WTC11 (cell line): Measurements from ENCODE around the gene STBD1. TPM values are rescaled to one million over a fixed set of nuclear protein-coding genes. Genes with fewer than 3 reads are reported as not detected.
A peak's percentile ranks its signal among the peaks of the same experiment; 100 is the strongest.

ENCODE experiments used
- ATAC-seq: fragments of 200-7000 bp; cut with Tn5 transposase; 2 replicates; pipeline ENCODE4 v1.10.0; 2021; ENCODE audit warnings: mild to moderate bottlenecking, moderate library complexity
- CTCF ChIA-PET: fragments of 300-600 bp; sonication (Branson Sonifier 250); formaldehyde crosslinking; loops from one replicate; lab custom pipeline; 2021; ENCODE audit warnings: antibody characterized with exemption; lab: Charles Lee
- POLR2A ChIA-PET: fragments of 350-600 bp; sonication (Branson Sonifier 250); formaldehyde crosslinking; loops from one replicate; lab custom pipeline; 2021; ENCODE audit warnings: antibody characterized with exemption; lab: Charles Lee
- DNase-seq: peaks from one replicate; pipeline ENCODE4 v3.0.0; 2021; ENCODE audit warnings: low spot score
- H3K27ac Mint-ChIP-seq: 2 replicates; pipeline ENCODE4 v1.8.0; 2021; ENCODE audit warnings: mixed read lengths
- H3K27me3 Mint-ChIP-seq: 2 replicates; pipeline ENCODE4 v1.8.0; 2021; ENCODE audit warnings: low read depth, mild to moderate bottlenecking, moderate library complexity, mixed read lengths
- H3K36me3 Mint-ChIP-seq: 2 replicates; pipeline ENCODE4 v1.8.0; 2021; ENCODE audit warnings: mixed read lengths
- H3K4me1 Mint-ChIP-seq: 2 replicates; pipeline ENCODE4 v1.8.0; 2022; ENCODE audit warnings: mixed read lengths
- H3K4me3 Mint-ChIP-seq: 2 replicates; pipeline ENCODE4 v1.8.0; 2021; ENCODE audit warnings: mild to moderate bottlenecking, moderate library complexity, mixed read lengths
- H3K9me3 Mint-ChIP-seq: 2 replicates; pipeline ENCODE4 v1.8.0; 2021; ENCODE audit warnings: mixed read lengths
- ATF1 ChIP-seq: sonication (generic); formaldehyde crosslinking; IDR thresholded peaks from 2 replicates; pipeline ENCODE4 v1.8.1; 2023; ENCODE audit warnings: mild to moderate bottlenecking, moderate library complexity, missing genetic modification reagents
- ATF3 ChIP-seq: sonication (generic); formaldehyde crosslinking; conservative IDR thresholded peaks from 2 replicates; pipeline ENCODE4 v1.8.1; 2022; ENCODE audit warnings: mild to moderate bottlenecking, missing genetic modification reagents
- CBFB ChIP-seq: sonication (generic); formaldehyde crosslinking; IDR thresholded peaks from 2 replicates; pipeline ENCODE4 v1.8.1; 2022; ENCODE audit warnings: mild to moderate bottlenecking, low read depth, missing genetic modification reagents
- CREB1 ChIP-seq: sonication (generic); formaldehyde crosslinking; IDR thresholded peaks from 2 replicates; pipeline ENCODE4 v1.8.0; 2023; ENCODE audit warnings: mild to moderate bottlenecking, missing genetic modification reagents
- CREM ChIP-seq: sonication (generic); formaldehyde crosslinking; IDR thresholded peaks from 2 replicates; pipeline ENCODE4 v1.8.1; 2022; ENCODE audit warnings: mild to moderate bottlenecking, missing genetic modification reagents, moderate library complexity
- ESRRA ChIP-seq: sonication (generic); formaldehyde crosslinking; IDR thresholded peaks from 2 replicates; pipeline ENCODE4 v1.8.1; 2022; ENCODE audit warnings: mild to moderate bottlenecking, missing genetic modification reagents, borderline replicate concordance
- FOXK1 ChIP-seq: sonication (generic); formaldehyde crosslinking; IDR thresholded peaks from 2 replicates; pipeline ENCODE4 v1.8.0; 2022; ENCODE audit warnings: mild to moderate bottlenecking, moderate library complexity, missing genetic modification reagents
- HMGA2 ChIP-seq: fragments of 250-450 bp; sonication (Bioruptor Pico); IDR thresholded peaks from 2 replicates; pipeline ENCODE4 v1.4.0; 2021; ENCODE audit warnings: mild to moderate bottlenecking, moderate library complexity
- HMGXB4 ChIP-seq: sonication (generic); formaldehyde crosslinking; IDR thresholded peaks from 2 replicates; pipeline ENCODE4 v1.8.1; 2023; ENCODE audit warnings: mild to moderate bottlenecking, moderate library complexity, missing genetic modification reagents
- IRF1 ChIP-seq: sonication (generic); formaldehyde crosslinking; IDR thresholded peaks from 2 replicates; pipeline ENCODE4 v1.8.0; 2023; ENCODE audit warnings: missing genetic modification reagents
- IRF2 ChIP-seq: sonication (generic); formaldehyde crosslinking; IDR thresholded peaks from 2 replicates; pipeline ENCODE4 v1.8.0; 2022; ENCODE audit warnings: low read depth, missing genetic modification reagents, borderline replicate concordance
- JAZF1 ChIP-seq: fragments of 250-450 bp; sonication (Bioruptor Pico); IDR thresholded peaks from 2 replicates; pipeline ENCODE4 v1.9.0; 2021; ENCODE audit warnings: moderate library complexity, mild to moderate bottlenecking, inconsistent platforms
- JUN ChIP-seq: sonication (generic); formaldehyde crosslinking; IDR thresholded peaks from 2 replicates; pipeline ENCODE4 v1.8.0; 2023; ENCODE audit warnings: mild to moderate bottlenecking, missing genetic modification reagents
- MAX ChIP-seq: sonication (generic); formaldehyde crosslinking; IDR thresholded peaks from 2 replicates; pipeline ENCODE4 v1.8.0; 2022; ENCODE audit warnings: mild to moderate bottlenecking, missing genetic modification reagents
- NFE2L1 ChIP-seq: sonication (generic); formaldehyde crosslinking; IDR thresholded peaks from 2 replicates; pipeline ENCODE4 v1.8.1; 2023; ENCODE audit warnings: missing genetic modification reagents
- OVOL2 ChIP-seq: fragments of 250-450 bp; sonication (Bioruptor Pico); IDR thresholded peaks from 2 replicates; pipeline ENCODE4 v1.9.0; 2021; ENCODE audit warnings: mild to moderate bottlenecking, borderline replicate concordance
- RELA ChIP-seq: sonication (generic); formaldehyde crosslinking; IDR thresholded peaks from 2 replicates; pipeline ENCODE4 v1.8.1; 2022; ENCODE audit warnings: missing genetic modification reagents, mild to moderate bottlenecking, borderline replicate concordance
- SMAD3 ChIP-seq: sonication (generic); formaldehyde crosslinking; IDR thresholded peaks from 2 replicates; pipeline ENCODE4 v1.8.0; 2022; ENCODE audit warnings: missing genetic modification reagents, mild to moderate bottlenecking, borderline replicate concordance
- TEAD4 ChIP-seq: sonication (generic); formaldehyde crosslinking; IDR thresholded peaks from 2 replicates; pipeline ENCODE4 v1.8.0; 2022; ENCODE audit warnings: mild to moderate bottlenecking, missing genetic modification reagents
- USF2 ChIP-seq: sonication (generic); formaldehyde crosslinking; IDR thresholded peaks from 2 replicates; pipeline ENCODE4 v1.8.1; 2023; ENCODE audit warnings: mild to moderate bottlenecking, missing genetic modification reagents, moderate library complexity
- ZNF121 ChIP-seq: sonication (generic); formaldehyde crosslinking; IDR thresholded peaks from 2 replicates; pipeline ENCODE4 v1.8.0; 2023; ENCODE audit warnings: missing genetic modification reagents
- ZNF219 ChIP-seq: sonication (generic); formaldehyde crosslinking; IDR thresholded peaks from 2 replicates; pipeline ENCODE4 v1.8.0; 2023; ENCODE audit warnings: missing genetic modification reagents, mild to moderate bottlenecking, borderline replicate concordance
- ZNF281 ChIP-seq: sonication (generic); formaldehyde crosslinking; IDR thresholded peaks from 2 replicates; pipeline ENCODE4 v1.8.0; 2023; ENCODE audit warnings: mild to moderate bottlenecking, missing genetic modification reagents
- ZNF317 ChIP-seq: sonication (generic); formaldehyde crosslinking; IDR thresholded peaks from 2 replicates; pipeline ENCODE4 v1.8.1; 2023; ENCODE audit warnings: low read depth, mild to moderate bottlenecking, moderate library complexity, missing genetic modification reagents, borderline replicate concordance
- total RNA-seq: library from RNA; stranded (reverse); gene quantifications from 3 replicates; pipeline ENCODE4 v1.2.3, GENCODE V29; 2021

STBD1 gene
- total RNA-seq, 1 experiment from 2014 or later: 1.4 TPM

- no peak for ATAC-seq
- TF ChIP-seq OVOL2 (no peak), HMGA2 (CRISPR knock-in tag) (peak; percentile 43; the same call in 1 of the 2 replicates), CREB1 (CRISPR knock-in tag) (no peak)
- Mint-ChIP-seq H3K4me3 (no peak overlapping the region), H3K27me3 (peaks cover 10% of the 10 kb centered on the region), H3K27ac (no peak overlapping the region), H3K9me3 (peaks cover 17% of the 10 kb centered on the region), H3K4me1 (peaks cover 5% of the 10 kb centered on the region), H3K36me3 (peaks cover 10% of the 10 kb centered on the region; the same call in 1 of the 2 replicates)
- ChIA-PET POLR2A (no interaction called here), CTCF (no interaction called here)
- DNase-seq: no peak
Observed at GRCh38 chr4:76312457-76312856, 5.9 kb downstream of the STBD1 start.

GRCh38 chr4:76313547-76313946, 7.0 kb downstream of the STBD1 start:
- ChIA-PET CTCF (no interaction called here), POLR2A (no interaction called here)
- Mint-ChIP-seq H3K27me3 (peaks cover 2% of the 10 kb centered on the region; the same call in 1 of the 2 replicates), H3K4me3 (no peak overlapping the region), H3K36me3 (peaks cover 10% of the 10 kb centered on the region; the same call in 1 of the 2 replicates), H3K4me1 (peaks cover 2% of the 10 kb centered on the region)
- DNase-seq (no peak), ATAC-seq (no peak)
- no peak for TF ChIP-seq JAZF1 (CRISPR knock-in tag)
- TF ChIP-seq ZNF317: no peak
- no peak for TF ChIP-seq ATF3
- no peak for TF ChIP-seq ATF1 (CRISPR knock-in tag)
- TF ChIP-seq ZNF121 (CRISPR knock-in tag): no peak
- TF ChIP-seq MAX (CRISPR knock-in tag): no peak
- TF ChIP-seq FOXK1 (CRISPR knock-in tag): no peak
- no peak for TF ChIP-seq ESRRA
- TF ChIP-seq CBFB: no peak
- TF ChIP-seq ZNF219 (CRISPR knock-in tag): no peak
- TF ChIP-seq TEAD4 (CRISPR knock-in tag): no peak
- no peak for TF ChIP-seq CREM (CRISPR knock-in tag)
- no peak for TF ChIP-seq USF2 (CRISPR knock-in tag)
- TF ChIP-seq, all 79 proteins: peak for 0
- Mint-ChIP-seq H3K27ac (no peak overlapping the region), H3K9me3 (peaks cover 27% of the 10 kb centered on the region)

GRCh38 chr4:76315267-76315918, 8.9 kb downstream of the STBD1 start:
- POLR2A ChIA-PET: no interaction called here
- H3K36me3 Mint-ChIP-seq: 0 out of 2 replicates have a peak, but pooled peaks cover 3% of the 10 kb centered on the region
- H3K4me1 Mint-ChIP-seq: no peaks in the 10 kb centered on the region
- no peak for DNase-seq
- no peak overlapping the region for H3K27ac Mint-ChIP-seq
- no peak for ATAC-seq
- H3K4me3 Mint-ChIP-seq: no peak overlapping the region
- H3K9me3 Mint-ChIP-seq: peaks cover 38% of the 10 kb centered on the region
- H3K27me3 Mint-ChIP-seq: 0 out of 2 replicates have a peak, but pooled peaks cover 5% of the 10 kb centered on the region
- TF ChIP-seq IRF2: no peak
- CTCF ChIA-PET: interaction anchor here (1.8 kb wide), 1 partner anchor 63 kb away, joined by 5 read pairs; no protein-coding TSS in a partner anchor

GRCh38 chr4:76316131-76316530, 9.6 kb downstream of the STBD1 start:
- H3K4me3 Mint-ChIP-seq: no peak overlapping the region
- POLR2A ChIA-PET: interaction anchor here (0.6 kb wide), 1 partner anchor 604 kb away, joined by 3 read pairs; no protein-coding TSS in a partner anchor
- TF ChIP-seq RELA (no peak), FOXK1 (CRISPR knock-in tag) (no peak), NFE2L1 (CRISPR knock-in tag) (no peak), IRF1 (CRISPR knock-in tag) (no peak), HMGXB4 (no peak), SMAD3 (no peak), IRF2 (no peak), JUN (CRISPR knock-in tag) (no peak), ZNF281 (CRISPR knock-in tag) (no peak)

More at GRCh38 chr4:76316131-76316530, 9.6 kb downstream of the STBD1 start:
- Mint-ChIP-seq H3K4me1 (no peaks in the 10 kb centered on the region), H3K27ac (no peak overlapping the region), H3K9me3 (peaks cover 45% of the 10 kb centered on the region), H3K36me3 (0 out of 2 replicates have a peak, but pooled peaks cover 3% of the 10 kb centered on the region), H3K27me3 (0 out of 2 replicates have a peak, but pooled peaks cover 5% of the 10 kb centered on the region)
- ATAC-seq (no peak), DNase-seq (no peak)
- CTCF ChIA-PET: interaction anchor here (1.8 kb wide), 1 partner anchor 62 kb away, joined by 5 read pairs; no protein-coding TSS in a partner anchor
